ENCODE results near the gene PLS3.

DNA sequence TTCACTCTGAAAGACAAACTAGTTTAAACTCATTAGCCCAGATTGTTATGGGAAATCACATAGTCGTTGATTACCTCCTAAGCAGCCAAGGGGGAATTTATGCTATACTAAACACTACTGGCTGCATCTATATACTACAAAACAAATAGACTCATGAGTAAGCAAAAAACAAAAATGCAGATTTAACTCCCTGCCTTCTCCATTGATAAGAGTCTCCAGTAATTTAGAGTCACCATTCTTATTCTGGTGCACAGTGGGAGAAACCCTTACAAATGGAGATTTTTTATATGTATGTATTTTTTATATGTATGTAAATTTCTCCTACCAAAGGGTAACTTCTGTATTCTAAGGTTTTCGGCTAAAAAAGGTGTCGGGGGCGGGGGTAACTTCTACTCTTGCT is 126.6 kb downstream of the PLS3 start:
- TF ChIP-seq EZH2 (IDR thresholded peaks at IDR 0.05; ENCODE audit: borderline replicate concordance, low read depth, low read length, poor library complexity, severe bottlenecking) (no peak), CTCF (conservative IDR thresholded peaks at IDR 0.05; ENCODE audit: low read depth, low read length) (no peak)

All from A673 (cell line).